OCI-LY7 (cell line): ENCODE data around the gene TBL1XR1.

Source experiments
- EZH2phosphoT487 ChIP-seq: fragments of 200-600 bp; sonication (generic); IDR thresholded peaks from 2 replicates; pipeline ENCODE4 v1.6.1; 2018; ENCODE audit warnings: low read depth, borderline replicate concordance, mild to moderate bottlenecking, mixed run types, antibody characterized with exemption, low read length, moderate library complexity, mixed read lengths
- TF ChIP-seq, protein P1 (sequence below): fragments of 200-600 bp; sonication (generic); conservative IDR thresholded peaks from 2 replicates; pipeline ENCODE4 v1.5.1; 2014; ENCODE audit warnings: mild to moderate bottlenecking, antibody characterized with exemption, low read length, moderate library complexity, mixed read lengths

- TF ChIP-seq EZH2phosphoT487: no peak
- TF ChIP-seq, protein P1, sequence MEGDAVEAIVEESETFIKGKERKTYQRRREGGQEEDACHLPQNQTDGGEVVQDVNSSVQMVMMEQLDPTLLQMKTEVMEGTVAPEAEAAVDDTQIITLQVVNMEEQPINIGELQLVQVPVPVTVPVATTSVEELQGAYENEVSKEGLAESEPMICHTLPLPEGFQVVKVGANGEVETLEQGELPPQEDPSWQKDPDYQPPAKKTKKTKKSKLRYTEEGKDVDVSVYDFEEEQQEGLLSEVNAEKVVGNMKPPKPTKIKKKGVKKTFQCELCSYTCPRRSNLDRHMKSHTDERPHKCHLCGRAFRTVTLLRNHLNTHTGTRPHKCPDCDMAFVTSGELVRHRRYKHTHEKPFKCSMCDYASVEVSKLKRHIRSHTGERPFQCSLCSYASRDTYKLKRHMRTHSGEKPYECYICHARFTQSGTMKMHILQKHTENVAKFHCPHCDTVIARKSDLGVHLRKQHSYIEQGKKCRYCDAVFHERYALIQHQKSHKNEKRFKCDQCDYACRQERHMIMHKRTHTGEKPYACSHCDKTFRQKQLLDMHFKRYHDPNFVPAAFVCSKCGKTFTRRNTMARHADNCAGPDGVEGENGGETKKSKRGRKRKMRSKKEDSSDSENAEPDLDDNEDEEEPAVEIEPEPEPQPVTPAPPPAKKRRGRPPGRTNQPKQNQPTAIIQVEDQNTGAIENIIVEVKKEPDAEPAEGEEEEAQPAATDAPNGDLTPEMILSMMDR: no peak
These were observed 152.1 kb downstream of the TBL1XR1 start for GRCh38 chr3:177045222-177045621.
